OCI-LY1 (cell line): ENCODE results near the gene MAN2B1.

Experiments used
- H2AFZ ChIP-seq: fragments of 200-600 bp; sonication (generic), shearing (Covaris generic); 2 replicates; pipeline ENCODE4 v1.6.0; 2014; ENCODE audit warnings: antibody characterized with exemption, mild to moderate bottlenecking, low read length
- H3F3A ChIP-seq: fragments of 200-600 bp; sonication (generic), shearing (Covaris generic); 2 replicates; pipeline ENCODE4 v1.6.0; 2014; ENCODE audit warnings: mild to moderate bottlenecking, antibody characterized with exemption, low read length, moderate library complexity; ENCODE audit not compliant: insufficient read depth
- H3K27ac ChIP-seq: fragments of 200-600 bp; sonication (generic); 2 replicates; pipeline ENCODE4 v1.5.1; 2014; ENCODE audit warnings: low read length, mixed run types, mild to moderate bottlenecking, low read depth; ENCODE audit not compliant: poor library complexity, severe bottlenecking
- H3K27me3 ChIP-seq: fragments of 200-600 bp; sonication (generic); 2 replicates; pipeline ENCODE4 v1.6.0; 2014; ENCODE audit warnings: antibody characterized with exemption, mild to moderate bottlenecking, low read length, moderate library complexity; ENCODE audit not compliant: insufficient read depth
- H3K36me3 ChIP-seq: fragments of 200-600 bp; sonication (generic); 2 replicates; pipeline ENCODE4 v1.6.1; 2014; ENCODE audit warnings: mild to moderate bottlenecking, antibody characterized with exemption, low read length, moderate library complexity, mixed read lengths; ENCODE audit not compliant: insufficient read depth
- H3K4me1 ChIP-seq: fragments of 200-600 bp; sonication (generic); 2 replicates; pipeline ENCODE4 v1.5.1; 2014; ENCODE audit warnings: mild to moderate bottlenecking, low read length, moderate library complexity; ENCODE audit not compliant: insufficient read depth, severe bottlenecking
- H3K4me2 ChIP-seq: fragments of 200-600 bp; sonication (generic), shearing (Covaris generic); 2 replicates; pipeline ENCODE4 v1.6.1; 2014; ENCODE audit warnings: low read length
- H3K4me3 ChIP-seq: fragments of 200-600 bp; sonication (generic); 2 replicates; pipeline ENCODE4 v1.5.1; 2014; ENCODE audit warnings: low read length, low read depth, mild to moderate bottlenecking, mixed read lengths; ENCODE audit not compliant: poor library complexity, severe bottlenecking
- H3K79me2 ChIP-seq: fragments of 200-600 bp; shearing (Covaris generic); 2 replicates; pipeline ENCODE4 v1.6.1; 2016; ENCODE audit warnings: mixed run types, low read length, mixed read lengths; ENCODE audit not compliant: insufficient read depth
- H3K9ac ChIP-seq: fragments of 200-600 bp; sonication (generic), shearing (Covaris generic); 2 replicates; pipeline ENCODE4 v1.6.1; 2014; ENCODE audit warnings: mild to moderate bottlenecking, low read length, mixed read lengths
- H3K9me2 ChIP-seq: fragments of 200-600 bp; sonication (generic), shearing (Covaris generic); 2 replicates; pipeline ENCODE4 v1.6.1; 2014; ENCODE audit warnings: low read depth, mild to moderate bottlenecking, low read length, mixed read lengths
- H3K9me3 ChIP-seq: fragments of 200-600 bp; shearing (Covaris generic); 2 replicates; pipeline ENCODE4 v1.6.1; 2014; ENCODE audit warnings: low read length, mixed read lengths
- H4K20me1 ChIP-seq: fragments of 200-600 bp; sonication (generic), shearing (Covaris generic); 2 replicates; pipeline ENCODE4 v1.6.0; 2016; ENCODE audit warnings: mild to moderate bottlenecking, low read length; ENCODE audit not compliant: insufficient read depth
- EZH2 ChIP-seq: fragments of 200-600 bp; sonication (generic), shearing (Covaris generic); IDR thresholded peaks from 2 replicates; pipeline ENCODE4 v1.8.0; 2017; ENCODE audit warnings: borderline replicate concordance, mixed run types, mild to moderate bottlenecking, antibody characterized with exemption, low read length, moderate library complexity, mixed read lengths
- TF ChIP-seq, protein P1 (sequence below): fragments of 200-600 bp; sonication (generic), shearing (Covaris generic); IDR thresholded peaks from 2 replicates; pipeline ENCODE4 v1.5.1; 2017; ENCODE audit warnings: mild to moderate bottlenecking, antibody characterized with exemption, low read length, moderate library complexity, mixed read lengths

MAN2B1 gene

GRCh38 chr19:12675399-12675798 is 8.9 kb upstream of the MAN2B1 start:
- H3K9ac ChIP-seq = no peak overlapping the region
- 0 out of 2 replicates have a peak, but pooled peaks cover 4% of the 10 kb centered on the region for H3K79me2 ChIP-seq
- no peaks in the 10 kb centered on the region for H3K27me3 ChIP-seq
- no peak for TF ChIP-seq EZH2
- TF ChIP-seq, protein P1, sequence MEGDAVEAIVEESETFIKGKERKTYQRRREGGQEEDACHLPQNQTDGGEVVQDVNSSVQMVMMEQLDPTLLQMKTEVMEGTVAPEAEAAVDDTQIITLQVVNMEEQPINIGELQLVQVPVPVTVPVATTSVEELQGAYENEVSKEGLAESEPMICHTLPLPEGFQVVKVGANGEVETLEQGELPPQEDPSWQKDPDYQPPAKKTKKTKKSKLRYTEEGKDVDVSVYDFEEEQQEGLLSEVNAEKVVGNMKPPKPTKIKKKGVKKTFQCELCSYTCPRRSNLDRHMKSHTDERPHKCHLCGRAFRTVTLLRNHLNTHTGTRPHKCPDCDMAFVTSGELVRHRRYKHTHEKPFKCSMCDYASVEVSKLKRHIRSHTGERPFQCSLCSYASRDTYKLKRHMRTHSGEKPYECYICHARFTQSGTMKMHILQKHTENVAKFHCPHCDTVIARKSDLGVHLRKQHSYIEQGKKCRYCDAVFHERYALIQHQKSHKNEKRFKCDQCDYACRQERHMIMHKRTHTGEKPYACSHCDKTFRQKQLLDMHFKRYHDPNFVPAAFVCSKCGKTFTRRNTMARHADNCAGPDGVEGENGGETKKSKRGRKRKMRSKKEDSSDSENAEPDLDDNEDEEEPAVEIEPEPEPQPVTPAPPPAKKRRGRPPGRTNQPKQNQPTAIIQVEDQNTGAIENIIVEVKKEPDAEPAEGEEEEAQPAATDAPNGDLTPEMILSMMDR = no peak
- no peak overlapping the region for H2AFZ ChIP-seq
- no peak overlapping the region for H3K4me2 ChIP-seq
- no peaks in the 10 kb centered on the region for H3K9me2 ChIP-seq
- H3K36me3 ChIP-seq = peaks cover 69% of the 10 kb centered on the region
- H3K27ac ChIP-seq = no peak overlapping the region
- H4K20me1 ChIP-seq = no peaks in the 10 kb centered on the region
- H3F3A ChIP-seq = no peaks in the 10 kb centered on the region
- H3K4me1 ChIP-seq = peaks cover 4% of the 10 kb centered on the region
- H3K9me3 ChIP-seq = no peaks in the 10 kb centered on the region
- no peak overlapping the region for H3K4me3 ChIP-seq

DNA sequence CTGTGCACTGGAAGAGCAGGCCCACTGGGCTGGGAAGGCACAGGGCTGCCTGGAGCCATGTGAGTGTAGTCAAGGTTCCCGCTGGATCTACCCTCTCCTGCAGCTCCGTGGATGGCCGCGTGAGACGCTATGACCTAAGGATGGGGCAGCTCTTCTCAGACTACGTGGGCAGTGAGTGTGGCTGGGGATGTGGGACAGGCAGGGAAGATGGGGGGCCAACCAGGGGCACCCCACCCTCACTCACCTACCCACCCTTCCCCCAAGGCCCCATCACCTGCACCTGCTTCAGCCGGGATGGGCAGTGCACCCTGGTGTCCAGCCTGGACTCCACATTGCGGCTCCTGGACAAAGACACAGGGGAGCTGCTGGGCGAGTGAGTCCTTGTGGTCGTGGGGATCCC is 6.2 kb upstream of the MAN2B1 start:
- TF ChIP-seq EZH2 = no peak
- TF ChIP-seq, protein P1 = no peak
- no peak overlapping the region for H2AFZ ChIP-seq
- H3K4me2 ChIP-seq = no peak overlapping the region
- H3K4me3 ChIP-seq = no peak overlapping the region
- peaks cover 47% of the 10 kb centered on the region for H3K36me3 ChIP-seq
- no peak overlapping the region for H3K27ac ChIP-seq
- no peaks in the 10 kb centered on the region for H4K20me1 ChIP-seq
- H3K27me3 ChIP-seq = no peaks in the 10 kb centered on the region
- H3K9ac ChIP-seq = no peak overlapping the region
- no peaks in the 10 kb centered on the region for H3K9me2 ChIP-seq
- H3F3A ChIP-seq = no peaks in the 10 kb centered on the region
- H3K9me3 ChIP-seq = no peaks in the 10 kb centered on the region
- no peaks in the 10 kb centered on the region for H3K79me2 ChIP-seq
- peaks cover 20% of the 10 kb centered on the region for H3K4me1 ChIP-seq

DNA sequence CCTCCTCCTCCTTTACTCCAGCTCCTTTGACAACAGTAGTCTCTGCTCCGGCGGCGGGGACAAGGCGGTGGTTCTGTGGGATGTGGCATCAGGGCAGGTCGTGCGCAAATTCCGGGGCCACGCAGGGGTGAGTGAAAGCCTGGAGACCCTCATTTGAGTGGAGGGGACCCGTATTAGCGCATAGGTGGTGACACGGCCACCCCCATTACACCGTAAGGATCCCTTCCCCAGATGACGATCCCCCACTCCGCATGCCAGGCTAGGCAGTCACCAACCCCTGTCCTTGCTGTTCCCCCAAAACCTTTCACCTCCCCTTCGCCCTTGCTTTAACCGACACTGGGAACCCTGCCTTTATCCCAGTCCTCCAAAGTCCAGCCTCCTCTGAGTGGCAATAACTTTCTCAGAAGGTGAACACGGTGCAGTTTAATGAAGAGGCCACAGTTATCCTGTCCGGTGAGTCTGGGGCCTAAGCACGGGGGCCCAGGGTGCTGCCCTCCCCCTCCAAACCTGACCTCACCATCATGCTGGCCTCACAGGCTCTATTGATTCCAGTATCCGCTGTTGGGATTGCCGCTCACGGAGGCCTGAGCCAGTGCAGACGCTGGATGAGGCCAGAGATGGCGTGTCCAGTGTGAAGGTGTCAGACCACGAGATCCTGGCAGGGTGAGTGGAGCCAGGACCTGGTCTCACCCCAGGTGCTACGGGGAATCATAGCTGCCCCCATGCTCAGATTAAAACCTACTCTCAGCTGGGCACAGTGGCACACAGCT is 3.8 kb upstream of the MAN2B1 start:
- Histone ChIP-seq H3K36me3 (peaks cover 26% of the 10 kb centered on the region), H3K79me2 (no peaks in the 10 kb centered on the region), H3K27me3 (no peaks in the 10 kb centered on the region), H2AFZ (no peak overlapping the region), H3K4me3 (peak overlapping the region; percentile 86), H3K4me1 (peaks cover 35% of the 10 kb centered on the region), H4K20me1 (no peaks in the 10 kb centered on the region), H3K9ac (peak overlapping the region; percentile 88), H3F3A (no peaks in the 10 kb centered on the region), H3K27ac (no peak overlapping the region), H3K9me3 (no peaks in the 10 kb centered on the region), H3K4me2 (peak overlapping the region; percentile 73), H3K9me2 (no peaks in the 10 kb centered on the region)
- TF ChIP-seq, protein P1 = no peak
- no peak for TF ChIP-seq EZH2
